Uterus (tissue), 2 donors: ENCODE measurements around the gene C6orf52.

Experiments
- CTCF ChIP-seq, 4 experiments: fragments of 200-600 bp in 2 of 4; fragments of 450-650 bp in 2 of 4; sonication (generic) in 2 of 4; IDR thresholded peaks; one replicate each; pipeline ENCODE4 v1.5.1; 2016 to 2019; ENCODE audit warnings: antibody characterized with exemption in 4 of 4, mild to moderate bottlenecking in 2 of 4, moderate library complexity in 1 of 4
- POLR2A ChIP-seq, 2 donors: fragments of 450-650 bp; IDR thresholded peaks; one replicate each; pipeline ENCODE4 v1.6.1; 2016; ENCODE audit warnings: antibody characterized with exemption in 2 of 2, mild to moderate bottlenecking in 1 of 2, moderate library complexity in 1 of 2

- no peak for TF ChIP-seq POLR2A (IDR thresholded peaks at IDR 0.05)
- no peak for TF ChIP-seq CTCF (IDR thresholded peaks at IDR 0.05)
Measured at GRCh38 chr6:10696655-10697054, 2.2 kb upstream of the C6orf52 start.
